ENCODE measurements around the gene PLPP4. TPM values are rescaled to one million over a fixed set of nuclear protein-coding genes. Genes with fewer than 3 reads are reported as not detected.

The PLPP4 gene
- total and polyA plus RNA-seq, 2 of the 13 experiments (the other 11 are each of a cell fraction or from before 2014, with no cell fraction given) = not detected

DNA sequence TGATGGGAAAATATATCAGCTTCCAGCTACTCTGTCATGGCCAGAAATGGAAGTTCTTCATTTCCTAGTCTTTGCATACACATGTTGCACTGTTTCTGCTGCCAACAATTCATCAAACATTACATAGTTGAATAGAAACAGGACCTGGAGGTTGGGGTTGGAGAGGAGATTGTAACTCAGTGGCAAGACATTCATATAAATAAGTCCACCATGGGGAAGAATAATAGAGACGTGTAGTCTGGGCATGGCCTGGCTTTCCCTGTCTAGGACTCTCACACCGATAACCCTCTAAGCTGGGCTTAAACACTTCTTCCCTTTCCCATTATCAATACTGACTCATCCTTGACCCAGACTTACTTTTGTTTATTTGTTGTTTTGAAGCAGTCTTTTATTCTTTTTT lies 155.7 kb downstream of the PLPP4 start:
- ATAC-seq = no peak
- Histone ChIP-seq H3K4me2 (ENCODE audit: low read depth, low read length) (no peak overlapping the region), H4K20me1 (ENCODE audit: insufficient read depth, low read length) (no peaks in the 10 kb centered on the region), H3K4me3 (replicated peaks in 1 of 3; ENCODE audit: insufficient read depth in 1 of 3, low read depth in 2 of 3, low read length in 3 of 3) (no peak overlapping the region), H3K9ac (ENCODE audit: insufficient read depth, low read depth, low read length) (no peak overlapping the region), H3K79me2 (ENCODE audit: insufficient read depth, low read length) (no peaks in the 10 kb centered on the region), H3K27me3 (ENCODE audit: control insufficient read depth in 1 of 2, insufficient read depth in 2 of 2, low read length in 2 of 2) (no peaks in the 10 kb centered on the region), H3K36me3 (replicated peaks in 1 of 2; ENCODE audit: control insufficient read depth in 1 of 2, insufficient read depth in 2 of 2, low read length in 2 of 2) (no peaks in the 10 kb centered on the region), H3K27ac (ENCODE audit: extremely low read length, insufficient read depth, low read length) (no peak overlapping the region), H3K4me1 (ENCODE audit: insufficient read depth, low read length) (no peaks in the 10 kb centered on the region), H3K9me3 (ENCODE audit: low read length) (peaks cover 10% of the 10 kb centered on the region), H2AFZ (ENCODE audit: low read length) (no peak overlapping the region)
- POLR2A ChIA-PET = no interaction called here
- CTCF ChIA-PET (ENCODE audit: low intra/inter-chr PET ratio, low total read pairs) = no interaction called here
- 17% methylated on average over 2 of the region's 2 CpGs for WGBS (ENCODE audit: low lambda C conversion rate)
- intact Hi-C loops (cut with micrococcal nuclease; ENCODE audit: unreplicated experiment) = no loop called here
- no peak for TF ChIP-seq ZNF883 (CRISPR knock-in tag; IDR thresholded peaks at IDR 0.05; ENCODE audit: not compliant biosample characterization)
- TF ChIP-seq ZXDC (CRISPR knock-in tag; IDR thresholded peaks at IDR 0.05) = no peak
- no peak for TF ChIP-seq BORCS8-MEF2B (CRISPR knock-in tag; IDR thresholded peaks at IDR 0.05)
- no peak for TF ChIP-seq ZNF333 (CRISPR knock-in tag; IDR thresholded peaks at IDR 0.05; ENCODE audit: borderline replicate concordance)
- no peak for TF ChIP-seq POGK (CRISPR knock-in tag; conservative IDR thresholded peaks at IDR 0.05)
- TF ChIP-seq ASH2L (IDR thresholded peaks at IDR 0.05; ENCODE audit: insufficient read length, low read depth, low read length) = no peak
- BruUV-seq (replicated peaks) = no TSS peak
- FAIRE-seq = no peak
- in situ Hi-C loops (cut with HindIII; ENCODE audit: extremely low pct_ligation_motif_present, low pct_unique_long_range_greater_than_20kb) = no loop called here
- DNase-seq (ENCODE audit: low spot score) = no peak

Measured in HepG2 (cell line).